Body of pancreas (tissue), 4 donors: ENCODE data around the gene SREBF2. TPM values are rescaled to one million over a fixed set of nuclear protein-coding genes. Genes with fewer than 3 reads are reported as not detected.

Experiments used
- ATAC-seq: fragments of 150-250 bp; one replicate; pipeline ENCODE4 v1.9.1; 2016
- DNase-seq, 4 donors: peaks; one replicate each; pipeline ENCODE4 v3.0.0-alpha.2; 2019
- H3K27ac ChIP-seq, 4 donors: fragments of 200-600 bp; sonication (generic); 1 replicate in 3 of 4; 2 replicates in 1 of 4; pipeline versions ENCODE4 v1.5.1 to v1.6.1; 2016 to 2019; ENCODE audit warnings: mild to moderate bottlenecking in 1 of 4, mixed read lengths in 1 of 4, moderate library complexity in 1 of 4
- H3K27me3 ChIP-seq, 2 donors: fragments of 200-600 bp; sonication (generic); one replicate each; pipeline ENCODE4 v1.6.0; 2016; ENCODE audit warnings: mild to moderate bottlenecking in 1 of 2
- H3K36me3 ChIP-seq, 2 donors: fragments of 200-600 bp; sonication (generic); replicated peaks in 1 of 2; 2 replicates each; pipeline ENCODE4 v1.5.1; 2016; ENCODE audit warnings: low read depth in 2 of 2; ENCODE audit not compliant: insufficient read depth in 1 of 2
- H3K4me1 ChIP-seq: fragments of 200-600 bp; sonication (generic); one replicate; pipeline ENCODE4 v1.6.0; 2016
- H3K4me3 ChIP-seq, 2 donors: fragments of 200-600 bp; sonication (generic); 1 replicate in 1 of 2; 2 replicates in 1 of 2; pipeline ENCODE4 v1.5.1; 2016 to 2019
- H3K9me3 ChIP-seq, 3 donors: fragments of 200-600 bp; sonication (generic); 1 replicate in 2 of 3; 2 replicates in 1 of 3; pipeline ENCODE4 v1.5.1; 2016
- CTCF ChIP-seq, 7 experiments: fragments of 450-650 bp in 4 of 7; fragments of 200-600 bp in 3 of 7; sonication (generic) in 3 of 7; IDR thresholded peaks; one replicate each; pipeline ENCODE4 v1.5.1; 2016 to 2019; ENCODE audit warnings: antibody characterized with exemption in 7 of 7
- POLR2A ChIP-seq, 3 donors: fragments of 450-650 bp; IDR thresholded peaks; one replicate each; pipeline ENCODE4 v1.6.1; 2016; ENCODE audit warnings: antibody characterized with exemption in 3 of 3, mild to moderate bottlenecking in 2 of 3
- WGBS, 2 donors: methylation state at CpG; one replicate each; pipeline ENCODE4 v1.1.5; 2017; 5-methylcytosine and 5-hydroxymethylcytosine counted together
- intact Hi-C: fragments of 100-400 bp; cut with DNase I; formaldehyde crosslinking; loops from one replicate; pipeline ENCODE4 v1.15.1; 2023
- total RNA-seq, 2 donors: library from RNA; depleted of rRNA; stranded (reverse); fragments of >200 nt; gene quantifications; one replicate each; pipeline ENCODE4 v1.1.0, GENCODE V29; 2016

The SREBF2 gene
- total RNA-seq, 2 donors from 2014 or later, result 40.2 to 68.6 TPM

- no peaks in the 10 kb centered on the region for H3K4me1 ChIP-seq
- TF ChIP-seq CTCF (IDR thresholded peaks at IDR 0.05) (no peak), POLR2A (IDR thresholded peaks at IDR 0.05) (no peak)
These were observed 67.2 kb downstream of the SREBF2 start for GRCh38 chr22:41899992-41900651.

GRCh38 chr22:41900652-41901312 is 67.9 kb downstream of the SREBF2 start:
- no peaks in the 10 kb centered on the region for H3K4me1 ChIP-seq
- intact Hi-C loops, result no loop called here
- H3K27me3 ChIP-seq, result no peaks in the 10 kb centered on the region
- H3K4me3 ChIP-seq, result no peak overlapping the region
- no peak for ATAC-seq
- 94 to 100% methylated on average over 3 to 8 of the region's 8 CpGs for WGBS, 2 donors
- H3K9me3 ChIP-seq, result no peaks in the 10 kb centered on the region
- peaks cover 24 to 41% of the 10 kb centered on the region in 2 donors for H3K36me3 ChIP-seq
- no peak overlapping the region for H3K27ac ChIP-seq
- no peak for DNase-seq
- TF ChIP-seq POLR2A (IDR thresholded peaks at IDR 0.05) (no peak), CTCF (IDR thresholded peaks at IDR 0.05) (no peak)

More at GRCh38 chr22:41899992-41900651, 67.2 kb downstream of the SREBF2 start:
- DNase-seq (no peak), ATAC-seq (no peak)
- 84 to 87% methylated on average over 7 to 13 of the region's 13 CpGs for WGBS, 2 donors
- Histone ChIP-seq H3K27ac (no peak overlapping the region), H3K36me3 (peaks cover 20 to 41% of the 10 kb centered on the region in 2 donors), H3K4me3 (no peak overlapping the region), H3K9me3 (no peaks in the 10 kb centered on the region), H3K27me3 (no peaks in the 10 kb centered on the region)
- intact Hi-C loops, result no loop called here

GRCh38 chr22:41902016-41902415 is 69.1 kb downstream of the SREBF2 start:
- H3K27ac ChIP-seq, result no peak overlapping the region
- no peaks in the 10 kb centered on the region for H3K27me3 ChIP-seq
- 93 to 97% methylated on average over 3 to 7 of the region's 7 CpGs for WGBS, 2 donors
- TF ChIP-seq POLR2A (IDR thresholded peaks at IDR 0.05), result no peak
- TF ChIP-seq CTCF (IDR thresholded peaks at IDR 0.05), result no peak
- H3K4me1 ChIP-seq, result no peaks in the 10 kb centered on the region
- no peak for ATAC-seq
- intact Hi-C loops, result no loop called here
- H3K9me3 ChIP-seq, result no peaks in the 10 kb centered on the region
- peaks cover 24 to 37% of the 10 kb centered on the region in 2 donors for H3K36me3 ChIP-seq
- DNase-seq, result no peak
- no peak overlapping the region for H3K4me3 ChIP-seq

GRCh38 chr22:41902932-41903421 is 70.1 kb downstream of the SREBF2 start:
- no peaks in the 10 kb centered on the region for H3K27me3 ChIP-seq
- DNase-seq (peak; percentile 22 to 69 (median 48)), ATAC-seq (no peak)
- H3K4me3 ChIP-seq, result no peak overlapping the region
- no peak for TF ChIP-seq POLR2A (IDR thresholded peaks at IDR 0.05)
- no peak for TF ChIP-seq CTCF (IDR thresholded peaks at IDR 0.05)
- peaks cover 2% of the 10 kb centered on the region for H3K4me1 ChIP-seq
- H3K9me3 ChIP-seq, result no peaks in the 10 kb centered on the region
- WGBS, 2 donors, result 82% methylated on average over 15 of the region's 15 CpGs; no CpG with 5 or more reads in 1 of the 2 donors
- intact Hi-C loops, result no loop called here
- no peak overlapping the region for H3K27ac ChIP-seq
- H3K36me3 ChIP-seq, result peaks cover 24 to 33% of the 10 kb centered on the region in 2 donors
